ENCODE data around the gene NUDCD3.

The NUDCD3 gene

DNA sequence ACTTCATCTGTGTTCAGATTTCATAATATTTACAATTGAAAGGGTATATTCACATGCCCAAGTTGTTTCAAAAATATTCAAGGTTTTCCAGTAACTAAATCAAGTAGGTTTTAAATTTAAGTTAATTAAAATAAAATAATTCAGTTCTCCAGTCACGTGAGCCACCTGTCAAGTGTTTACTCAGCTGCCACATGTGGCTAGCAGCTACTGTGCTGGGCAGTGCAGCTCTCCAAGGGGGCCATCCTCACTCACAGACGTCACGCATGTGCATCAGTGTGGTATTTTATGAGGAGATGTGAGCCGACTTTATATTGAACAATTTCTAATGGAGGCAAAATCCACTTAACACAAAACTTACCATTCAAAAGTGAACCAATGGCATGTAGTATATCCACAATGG, 95.4 kb downstream of the NUDCD3 start:
- Histone ChIP-seq H3K4me3 (ENCODE audit: low read depth, low read length) (no peak overlapping the region), H3K36me3 (replicated peaks) (peaks cover 13% of the 10 kb centered on the region), H3K27me3 (replicated peaks) (no peaks in the 10 kb centered on the region), H3K27ac (no peak overlapping the region)
- no peak for DNase-seq
- in situ Hi-C loops (cut with HindIII; ENCODE audit: low pct_ligation_motif_present, low sequenced_read_pairs), result no loop called here
- TF ChIP-seq CTCF (IDR thresholded peaks at IDR 0.05; ENCODE audit: low read depth, low read length, missing control alignments), result no peak

DNA sequence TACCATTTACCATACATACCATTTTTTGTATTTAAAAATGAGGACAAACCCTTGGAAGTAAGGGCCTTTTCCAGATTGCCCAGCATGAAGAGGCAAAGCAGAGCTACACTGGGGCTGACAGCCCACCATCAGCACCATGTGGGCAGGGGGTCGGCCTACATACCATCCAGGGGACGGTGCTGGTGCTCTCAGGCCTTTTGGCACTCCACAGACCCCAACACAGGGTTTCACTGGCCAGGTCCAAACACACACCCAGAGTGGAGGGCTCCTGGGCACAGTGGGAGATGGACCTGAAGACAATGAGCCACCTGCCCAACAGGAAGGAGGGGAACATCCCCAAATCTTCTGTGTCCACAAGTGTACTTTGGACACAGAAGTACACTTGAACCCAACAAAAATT, 95.8 kb downstream of the NUDCD3 start:
- Histone ChIP-seq H3K27ac (no peak overlapping the region), H3K4me3 (ENCODE audit: low read depth, low read length) (no peak overlapping the region), H3K27me3 (replicated peaks) (no peaks in the 10 kb centered on the region), H3K36me3 (replicated peaks) (peaks cover 13% of the 10 kb centered on the region)
- DNase-seq, result no peak
- TF ChIP-seq CTCF (IDR thresholded peaks at IDR 0.05; ENCODE audit: low read depth, low read length, missing control alignments), result no peak
- in situ Hi-C loops (cut with HindIII; ENCODE audit: low pct_ligation_motif_present, low sequenced_read_pairs), result no loop called here

GRCh38 chr7:44394112-44394447, 96.4 kb downstream of the NUDCD3 start:
- in situ Hi-C loops (cut with HindIII; ENCODE audit: low pct_ligation_motif_present, low sequenced_read_pairs), result no loop called here
- no peak overlapping the region for H3K4me3 ChIP-seq (ENCODE audit: low read depth, low read length)
- no peaks in the 10 kb centered on the region for H3K27me3 ChIP-seq (replicated peaks)
- no peak for TF ChIP-seq CTCF (IDR thresholded peaks at IDR 0.05; ENCODE audit: low read depth, low read length, missing control alignments)
- peaks cover 14% of the 10 kb centered on the region for H3K36me3 ChIP-seq (replicated peaks)
- H3K27ac ChIP-seq, result no peak overlapping the region
- no peak for DNase-seq

DNA sequence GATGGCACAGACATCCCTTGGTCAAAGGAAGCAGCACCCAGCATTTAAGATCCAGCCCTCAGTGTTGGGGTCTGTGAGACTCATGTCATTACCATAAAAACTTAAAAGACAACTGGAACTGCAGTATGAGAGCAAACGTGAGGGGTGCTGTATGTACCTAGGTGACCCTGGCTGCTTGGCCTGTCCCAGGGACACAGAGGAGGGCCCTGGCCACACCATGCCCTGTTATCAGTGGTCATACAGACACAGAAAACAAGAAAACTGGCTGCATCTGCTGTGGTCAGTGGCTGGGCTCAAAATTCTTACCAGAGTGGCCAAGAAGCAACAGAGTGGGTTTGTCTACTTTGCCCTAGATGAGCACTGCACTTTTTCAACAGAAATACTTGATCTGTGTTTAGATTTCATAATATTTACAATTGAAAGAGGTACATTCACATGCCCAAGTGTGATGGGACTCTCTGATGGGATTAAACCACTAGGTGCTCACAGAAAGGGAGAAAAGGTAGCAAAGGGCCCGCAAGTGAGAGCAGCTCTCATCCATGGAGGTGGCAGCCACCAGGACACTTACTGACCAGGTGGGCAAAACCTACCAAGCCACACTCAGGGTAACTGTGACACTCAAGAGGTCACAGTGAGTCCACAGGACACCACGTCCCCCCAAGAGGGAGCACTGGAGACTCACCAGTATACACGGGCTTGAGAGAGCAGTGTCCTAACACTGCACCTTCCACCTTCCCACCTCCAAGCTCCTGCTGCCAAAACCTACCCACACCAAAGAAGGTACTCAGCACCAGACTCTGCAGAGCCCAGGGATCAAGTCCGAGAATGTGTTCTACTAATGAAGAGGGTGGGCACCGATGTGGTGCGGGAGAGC, 97.0 kb downstream of the NUDCD3 start:
- TF ChIP-seq CTCF (IDR thresholded peaks at IDR 0.05; ENCODE audit: low read depth, low read length, missing control alignments), result no peak
- DNase-seq, result no peak
- H3K4me3 ChIP-seq (ENCODE audit: low read depth, low read length), result no peak overlapping the region
- H3K36me3 ChIP-seq (replicated peaks), result peaks cover 19% of the 10 kb centered on the region
- in situ Hi-C loops (cut with HindIII; ENCODE audit: low pct_ligation_motif_present, low sequenced_read_pairs), result no loop called here
- no peaks in the 10 kb centered on the region for H3K27me3 ChIP-seq (replicated peaks)
- H3K27ac ChIP-seq, result no peak overlapping the region

DNA sequence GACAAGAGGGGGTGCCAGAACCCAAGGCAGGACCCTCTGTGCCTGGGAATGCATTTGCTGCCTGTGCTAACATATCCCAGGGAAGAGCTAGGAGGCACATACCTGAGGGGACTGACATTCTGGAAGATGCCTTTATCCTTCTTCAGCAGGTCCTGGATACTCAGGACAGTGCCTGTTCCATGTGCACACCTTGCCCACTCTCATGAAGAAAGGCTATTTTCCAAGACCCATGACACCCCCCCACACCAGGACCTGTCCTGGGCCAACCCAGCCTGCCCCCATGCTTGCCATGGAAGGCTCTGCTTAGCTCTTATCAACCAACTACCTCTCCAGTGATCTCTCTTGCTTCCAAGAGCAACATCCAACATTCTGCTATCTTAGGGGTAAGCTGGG, 97.8 kb downstream of the NUDCD3 start:
- DNase-seq, result no peak
- H3K27me3 ChIP-seq (replicated peaks), result no peaks in the 10 kb centered on the region
- no peak for TF ChIP-seq CTCF (IDR thresholded peaks at IDR 0.05; ENCODE audit: low read depth, low read length, missing control alignments)
- H3K4me3 ChIP-seq (ENCODE audit: low read depth, low read length), result no peak overlapping the region
- H3K27ac ChIP-seq, result no peak overlapping the region
- H3K36me3 ChIP-seq (replicated peaks), result peaks cover 22% of the 10 kb centered on the region
- in situ Hi-C loops (cut with HindIII; ENCODE audit: low pct_ligation_motif_present, low sequenced_read_pairs), result no loop called here
